ENCODE results near the gene RNF225. TPM values are rescaled to one million over a fixed set of nuclear protein-coding genes. Genes with fewer than 3 reads are reported as not detected.
A peak's percentile ranks its signal among the peaks of the same experiment; 100 is the strongest.

Gene RNF225
- total and polyA plus RNA-seq, 2 of the 13 experiments (the other 11 are each of a cell fraction or from before 2014, with no cell fraction given): not detected

- peak; percentile 80 for TF ChIP-seq ASH2L (IDR thresholded peaks at IDR 0.05; ENCODE audit: insufficient read length, low read depth, low read length)
- TF ChIP-seq ISL2 (CRISPR knock-in tag; IDR thresholded peaks at IDR 0.05): peak; percentile 29; the same call in 1 of the 2 replicates
- peak; percentile 29; the same call in 1 of the 2 replicates for TF ChIP-seq GZF1 (CRISPR knock-in tag; IDR thresholded peaks at IDR 0.05)
- no peak for TF ChIP-seq MBD4 (IDR thresholded peaks at IDR 0.05; ENCODE audit: borderline replicate concordance, low read length)
- no peak; the same call in 1 of the 2 replicates for TF ChIP-seq ZSCAN12 (CRISPR knock-in tag; IDR thresholded peaks at IDR 0.05)
- TF ChIP-seq ZSCAN20 (CRISPR knock-in tag; IDR thresholded peaks at IDR 0.05; ENCODE audit: borderline replicate concordance): 0 out of 2 replicates have a peak, but pooled peaks have one; percentile 32
- TF ChIP-seq PAXIP1 (CRISPR knock-in tag; conservative IDR thresholded peaks at IDR 0.05): peak; percentile 30; the same call in 1 of the 2 replicates
- TF ChIP-seq FOXO4 (CRISPR knock-in tag; conservative IDR thresholded peaks at IDR 0.05): no peak
- TF ChIP-seq ZNF124 (CRISPR knock-in tag; IDR thresholded peaks at IDR 0.05): peak; percentile 49; the same call in 1 of the 2 replicates
- TF ChIP-seq ZNF687 (CRISPR knock-in tag; IDR thresholded peaks at IDR 0.05): peak; percentile 97
- TF ChIP-seq DNMT1 (CRISPR knock-in tag; IDR thresholded peaks at IDR 0.05): no peak
- peak; percentile 26; the same call in 1 of the 2 replicates for TF ChIP-seq NCOA2 (CRISPR knock-in tag; IDR thresholded peaks at IDR 0.05)
- 0 out of 2 replicates have a peak, but pooled peaks have one; percentile 84 for TF ChIP-seq NFATC3 (CRISPR knock-in tag; IDR thresholded peaks at IDR 0.05)
- no peak for TF ChIP-seq NFIB (CRISPR knock-in tag; IDR thresholded peaks at IDR 0.05; ENCODE audit: borderline replicate concordance)
- peak; percentile 52; the same call in 1 of the 2 replicates for TF ChIP-seq SIN3A (IDR thresholded peaks at IDR 0.05; ENCODE audit: borderline replicate concordance, low read depth, low read length)
- peak; percentile 62; the same call in 1 of the 2 replicates for TF ChIP-seq ZNF224 (CRISPR knock-in tag; IDR thresholded peaks at IDR 0.05)
- peak; percentile 45; the same call in 1 of the 2 replicates for TF ChIP-seq PHF21A (CRISPR knock-in tag; IDR thresholded peaks at IDR 0.05)
- no peak for TF ChIP-seq ZNF576 (CRISPR knock-in tag; IDR thresholded peaks at IDR 0.05)
- peak; percentile 42; the same call in 1 of the 2 replicates for TF ChIP-seq ZNF740 (CRISPR knock-in tag; IDR thresholded peaks at IDR 0.05)
These were observed 8.7 kb upstream of the RNF225 start, which contains the start of gene RPS5 (continued) for GRCh38 chr19:58386576-58387337.
